Esophagus (tissue), 2 donors: ENCODE data around the gene TRMU. TPM values are rescaled to one million over a fixed set of nuclear protein-coding genes. Genes with fewer than 3 reads are reported as not detected.

Experiments
- H3K27ac ChIP-seq, 2 donors: one replicate each; pipeline ENCODE4 v1.5.1; 2013; ENCODE audit warnings: low read depth in 2 of 2, mild to moderate bottlenecking in 2 of 2, inconsistent platforms in 1 of 2, low read length in 1 of 2, moderate library complexity in 1 of 2
- H3K27me3 ChIP-seq, 2 donors: one replicate each; pipeline ENCODE4 v1.6.1; 2013; ENCODE audit warnings: low read length in 2 of 2, control low read depth in 1 of 2, mild to moderate bottlenecking in 1 of 2; ENCODE audit not compliant: insufficient read depth in 2 of 2, control insufficient read depth in 1 of 2
- H3K36me3 ChIP-seq, 2 donors: one replicate each; pipeline ENCODE4 v1.6.1; 2013; ENCODE audit warnings: low read length in 1 of 2; ENCODE audit not compliant: control insufficient read depth in 2 of 2, insufficient read depth in 2 of 2
- H3K4me1 ChIP-seq, 2 donors: one replicate each; pipeline ENCODE4 v1.6.1; 2013; ENCODE audit warnings: low read length in 1 of 2; ENCODE audit not compliant: control insufficient read depth in 2 of 2, insufficient read depth in 2 of 2
- H3K4me3 ChIP-seq, 2 donors: one replicate each; pipeline ENCODE4 v1.5.1; 2013; ENCODE audit warnings: low read length in 2 of 2, mild to moderate bottlenecking in 2 of 2, low read depth in 1 of 2, moderate library complexity in 1 of 2
- H3K9me3 ChIP-seq, 2 donors: one replicate each; pipeline ENCODE4 v1.6.1; 2013; ENCODE audit warnings: mild to moderate bottlenecking in 2 of 2, low read depth in 1 of 2, low read length in 1 of 2, moderate library complexity in 1 of 2; ENCODE audit not compliant: control insufficient read depth in 2 of 2, insufficient read depth in 1 of 2
- WGBS, 2 donors: extraction: QIAGEN DNeasy Blood & Tissue Kit; methylation state at CpG; one replicate each; pipeline ENCODE4 v1.1.7; 2013; 5-methylcytosine and 5-hydroxymethylcytosine counted together
- polyA plus RNA-seq, 2 donors: library from polyadenylated mRNA; stranded (reverse); fragments of 200-250 nt; gene quantifications; one replicate each; pipeline ENCODE4 v1.2.3, GENCODE V29; 2013
- donor health status: healthy with polysubstance abuse.
- donor health status: Bipolar disorder and iron deficiency.

The TRMU gene
- polyA plus RNA-seq, 2 donors: 24.3 to 32.4 TPM

DNA sequence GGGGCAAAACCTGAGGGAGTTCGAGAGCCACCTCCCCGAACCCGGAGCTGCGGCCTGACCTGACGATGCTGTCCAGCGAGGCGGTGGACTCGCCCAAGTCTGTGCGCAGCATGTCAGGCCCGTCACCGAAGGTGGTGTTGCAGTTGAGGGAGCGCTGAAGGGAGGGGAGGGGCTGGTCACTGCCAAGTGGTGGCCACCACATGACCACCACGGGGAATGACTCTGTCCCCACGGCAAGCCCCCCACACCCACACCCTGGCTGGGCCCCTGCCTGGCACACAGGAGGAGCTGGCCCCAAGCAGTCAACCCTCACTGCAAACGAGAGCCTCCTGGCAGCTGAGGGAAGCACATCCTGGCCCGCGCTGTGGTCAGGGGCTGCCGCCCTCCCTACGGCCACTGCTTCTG, 30.8 kb downstream of the TRMU start:
- Histone ChIP-seq H3K27ac (no peak overlapping the region), H3K36me3 (peaks cover 0 to 40% of the 10 kb centered on the region in 2 donors), H3K27me3 (no peaks in the 10 kb centered on the region), H3K4me3 (no peak overlapping the region), H3K4me1 (peaks cover 0 to 8% of the 10 kb centered on the region in 2 donors), H3K9me3 (no peaks in the 10 kb centered on the region)
- WGBS, 2 donors: 83 to 91% methylated on average over 19 of the region's 19 CpGs

DNA sequence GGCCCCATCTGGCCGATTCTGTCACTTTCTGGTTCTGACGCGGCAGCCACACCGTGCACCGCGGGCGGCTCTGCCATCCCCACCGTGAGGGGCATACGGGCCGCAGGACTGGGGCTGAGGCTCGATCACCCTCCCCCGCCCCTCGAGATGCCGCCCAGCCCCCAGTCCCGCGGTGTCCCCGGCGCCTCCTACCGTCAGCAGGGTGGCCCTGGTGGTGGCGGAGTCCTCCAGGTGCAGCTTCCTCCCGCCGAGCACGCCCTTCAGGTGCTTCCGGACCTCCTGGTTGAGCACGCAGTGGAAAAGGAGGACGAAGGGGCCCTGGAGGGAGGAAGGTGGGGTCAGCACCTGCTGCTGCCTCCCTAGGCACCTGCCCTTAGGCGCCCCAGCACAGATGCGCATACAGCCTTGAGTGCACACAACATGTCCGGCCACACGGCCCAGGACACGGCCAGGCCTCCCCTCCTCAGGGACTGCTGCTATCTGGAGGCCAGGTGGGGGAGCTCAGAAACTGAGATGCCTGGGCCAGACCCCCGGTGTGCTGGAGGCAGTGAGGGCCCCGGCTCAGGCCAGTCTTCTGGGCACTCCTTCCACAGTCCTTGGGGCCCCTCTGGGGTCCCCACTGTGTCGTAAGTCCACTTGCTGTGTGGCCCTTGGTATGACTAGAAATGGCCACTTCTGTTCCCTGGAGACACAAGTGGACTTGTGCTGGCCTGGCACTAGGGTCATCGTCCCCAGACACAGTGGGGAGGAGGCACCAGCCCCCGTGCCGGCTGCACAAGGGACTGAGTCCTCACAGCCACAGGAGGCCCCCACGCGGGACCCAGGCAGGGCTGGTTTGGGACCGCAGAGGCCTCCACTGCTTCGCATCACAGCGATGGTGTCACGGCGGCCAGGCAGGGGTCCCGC, 31.5 kb downstream of the TRMU start:
- Histone ChIP-seq H3K27ac (no peak overlapping the region), H3K9me3 (no peaks in the 10 kb centered on the region), H3K4me1 (peaks cover 0 to 8% of the 10 kb centered on the region in 2 donors), H3K27me3 (no peaks in the 10 kb centered on the region), H3K4me3 (no peak overlapping the region), H3K36me3 (peaks cover 0 to 37% of the 10 kb centered on the region in 2 donors)
- 68 to 69% methylated on average over 45 of the region's 45 CpGs for WGBS, 2 donors

DNA sequence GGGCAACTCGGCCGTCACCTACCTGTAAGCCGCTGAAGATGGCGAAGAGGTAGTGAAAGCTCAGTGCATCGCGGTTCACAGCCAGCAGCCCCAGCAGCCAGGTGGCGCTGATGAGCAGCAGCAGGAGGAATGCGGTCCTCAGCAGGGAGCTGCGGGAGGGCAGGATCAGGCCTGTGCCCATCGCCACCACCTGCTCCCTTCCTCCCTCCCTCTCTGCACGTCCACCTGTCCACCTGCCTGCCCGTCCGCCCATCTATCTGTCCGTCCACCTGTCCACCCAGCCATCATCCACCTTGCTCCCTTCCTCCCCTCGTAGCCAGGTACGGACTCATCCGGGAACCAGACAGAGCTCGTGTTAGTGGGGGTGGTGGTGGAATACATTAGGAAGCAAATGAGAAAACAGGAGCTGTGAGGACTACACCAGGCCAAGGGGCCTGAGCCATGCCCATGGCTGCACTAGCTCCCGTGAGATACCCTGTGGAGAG, 32.2 kb downstream of the TRMU start:
- H3K36me3 ChIP-seq: peaks cover 0 to 37% of the 10 kb centered on the region in 2 donors
- 29 to 32% methylated on average over 18 to 19 of the region's 19 CpGs for WGBS, 2 donors
- H3K27me3 ChIP-seq: no peaks in the 10 kb centered on the region
- peak overlapping the region in 1 of 2 donors; percentile 43 for H3K27ac ChIP-seq
- peaks cover 0 to 10% of the 10 kb centered on the region in 2 donors for H3K4me1 ChIP-seq
- no peak overlapping the region for H3K4me3 ChIP-seq
- no peaks in the 10 kb centered on the region for H3K9me3 ChIP-seq

DNA sequence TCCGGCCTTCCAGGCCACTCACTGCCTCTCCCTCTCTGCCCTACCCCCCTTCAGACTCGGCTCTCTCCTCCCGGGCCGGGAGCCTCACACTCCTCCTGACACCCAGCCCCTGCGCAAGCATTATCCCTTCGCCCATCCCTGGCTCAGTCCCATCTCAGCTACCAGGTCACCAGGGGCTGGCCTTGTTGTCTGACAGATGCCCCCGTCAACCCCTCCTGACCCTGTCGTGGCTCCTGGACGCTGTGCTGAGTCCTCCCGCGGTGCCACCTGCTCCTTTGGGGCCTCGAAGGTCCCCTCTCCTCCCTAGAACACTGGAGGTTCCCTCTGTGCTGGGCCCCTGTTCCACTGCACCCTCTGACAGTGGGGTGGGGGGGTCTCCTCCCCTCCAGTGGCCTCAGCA, 32.9 kb downstream of the TRMU start:
- Histone ChIP-seq H3K27me3 (no peaks in the 10 kb centered on the region), H3K9me3 (no peaks in the 10 kb centered on the region), H3K4me1 (peaks cover 3 to 14% of the 10 kb centered on the region in 2 donors), H3K4me3 (no peak overlapping the region), H3K27ac (no peak overlapping the region), H3K36me3 (peaks cover 0 to 34% of the 10 kb centered on the region in 2 donors)
- WGBS, 2 donors: 76 to 78% methylated on average over 11 to 12 of the region's 12 CpGs

DNA sequence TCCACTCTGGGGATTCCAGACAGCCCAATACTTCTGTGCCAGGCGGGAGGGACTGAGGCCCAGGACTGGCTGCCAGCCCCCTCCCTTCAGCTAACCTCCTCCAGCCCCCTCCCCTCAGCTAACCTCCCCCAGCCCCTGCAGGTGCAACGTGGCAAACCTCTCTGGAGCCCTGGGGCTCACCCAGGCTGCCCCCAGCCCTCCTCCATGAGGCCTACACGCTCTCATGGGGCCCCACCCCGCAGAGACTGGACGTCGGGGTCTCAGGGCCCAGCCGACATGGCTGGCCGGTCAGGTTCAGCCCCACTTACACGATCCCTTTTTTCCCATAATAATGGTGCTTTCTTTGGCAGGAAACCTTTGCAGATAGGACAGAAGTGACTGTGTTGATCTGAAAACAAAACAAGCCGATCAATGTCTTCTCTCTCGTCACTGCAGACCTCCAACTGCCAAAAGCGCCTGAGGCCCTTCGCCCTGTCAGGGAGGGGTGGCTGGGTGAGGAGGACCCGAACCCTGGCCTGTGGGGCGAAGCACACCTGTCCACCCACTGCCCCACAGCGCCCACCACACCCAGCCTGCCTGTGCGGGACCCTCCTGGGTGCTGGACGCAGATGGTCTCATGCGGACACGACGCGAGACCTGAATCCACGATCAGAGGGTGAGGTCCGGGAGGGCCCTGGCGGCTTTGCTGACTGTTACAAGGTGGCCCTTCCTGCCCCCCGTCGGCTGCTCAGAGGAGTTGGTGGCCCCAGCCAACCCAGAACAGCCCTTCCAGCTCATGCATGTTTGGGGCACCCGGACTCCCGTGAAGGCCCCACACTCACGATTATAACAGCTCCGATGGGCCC, 33.6 kb downstream of the TRMU start:
- H3K4me3 ChIP-seq: no peak overlapping the region
- peaks cover 3 to 19% of the 10 kb centered on the region in 2 donors for H3K4me1 ChIP-seq
- WGBS, 2 donors: 86 to 93% methylated on average over 30 to 31 of the region's 31 CpGs
- H3K27ac ChIP-seq: no peak overlapping the region
- peaks cover 0 to 32% of the 10 kb centered on the region in 2 donors for H3K36me3 ChIP-seq
- H3K27me3 ChIP-seq: no peaks in the 10 kb centered on the region
- H3K9me3 ChIP-seq: no peaks in the 10 kb centered on the region

DNA sequence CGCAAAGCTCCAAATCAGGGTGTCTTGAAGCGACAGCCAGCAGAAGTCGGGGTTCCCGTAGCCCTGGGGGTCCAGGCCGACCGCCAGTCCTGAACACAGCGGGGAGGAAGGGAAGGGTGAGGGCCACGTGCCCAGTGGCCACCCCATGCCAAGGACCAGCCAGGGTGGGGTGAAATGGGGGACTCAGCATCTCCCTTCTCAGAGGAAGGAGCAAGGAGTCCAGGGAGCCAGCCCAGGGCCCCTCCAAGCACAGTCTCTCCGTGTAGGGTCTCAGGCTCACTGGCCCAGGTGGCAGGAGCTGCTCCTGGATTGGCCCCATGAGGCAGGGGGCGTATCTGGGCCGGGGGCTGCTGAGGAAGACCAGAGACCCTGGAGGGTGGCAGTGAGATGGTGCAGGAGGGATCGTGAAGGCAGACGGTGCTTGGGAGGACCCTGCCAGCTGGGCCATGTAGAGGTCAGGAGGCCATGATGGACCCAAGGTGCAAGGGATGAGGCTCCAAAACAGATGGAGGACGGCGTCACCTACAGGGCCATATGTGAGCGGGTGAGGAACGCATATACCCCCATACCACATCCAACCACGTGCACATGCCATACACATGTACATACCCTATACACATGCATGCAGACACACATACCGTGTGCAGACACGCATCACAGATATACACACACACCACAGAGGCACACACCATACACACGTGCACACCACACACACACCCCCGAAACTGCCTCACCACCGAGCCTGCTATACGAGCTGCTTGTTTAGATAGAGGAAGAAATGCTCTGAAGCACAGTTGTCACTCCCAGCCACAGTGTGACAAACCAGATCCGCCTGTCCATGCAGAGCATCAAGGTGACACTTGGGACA, 34.4 kb downstream of the TRMU start:
- 79 to 81% methylated on average over 25 of the region's 25 CpGs for WGBS, 2 donors
- H3K27me3 ChIP-seq: no peaks in the 10 kb centered on the region
- peaks cover 3 to 25% of the 10 kb centered on the region in 2 donors for H3K4me1 ChIP-seq

DNA sequence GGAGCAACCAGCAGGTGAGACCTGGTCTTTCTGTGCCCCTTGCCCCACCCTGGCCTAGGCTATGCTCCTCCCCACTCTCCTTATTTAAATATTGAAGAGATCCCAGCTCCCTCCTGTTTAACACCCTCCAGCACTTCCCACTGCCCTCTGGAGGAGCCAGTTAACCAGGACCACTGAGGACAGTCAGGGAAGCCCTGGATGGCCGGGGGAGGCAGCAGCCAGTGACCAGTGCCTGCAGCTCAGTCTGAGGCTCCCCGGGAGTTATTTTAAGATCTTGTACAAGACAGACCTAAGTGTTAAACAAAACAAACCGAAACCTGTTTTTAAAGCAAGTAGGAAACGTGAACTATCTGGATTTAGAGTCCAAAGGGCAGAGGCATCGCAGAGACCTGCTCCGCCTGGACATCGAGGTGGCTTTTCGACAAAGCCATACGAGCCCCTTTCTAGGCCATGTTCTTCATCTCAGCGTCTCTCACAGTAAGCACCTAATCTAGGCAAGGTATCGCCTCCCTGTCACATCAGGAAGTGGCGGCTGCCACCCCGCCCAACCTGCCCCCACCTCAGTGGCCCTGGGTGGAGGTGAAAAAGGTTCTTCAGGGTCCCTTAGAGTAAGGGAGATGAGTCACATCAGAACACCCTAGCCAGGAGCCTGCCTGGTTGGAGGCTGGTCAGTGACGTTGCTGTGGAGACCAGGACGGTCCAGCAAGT, 35.2 kb downstream of the TRMU start:
- Histone ChIP-seq H3K36me3 (peaks cover 0 to 19% of the 10 kb centered on the region in 2 donors), H3K4me3 (no peak overlapping the region), H3K27ac (peak overlapping the region; percentile 62 to 82), H3K9me3 (no peaks in the 10 kb centered on the region), H3K27me3 (no peaks in the 10 kb centered on the region), H3K4me1 (peaks cover 3 to 25% of the 10 kb centered on the region in 2 donors)
- WGBS, 2 donors: 65 to 76% methylated on average over 15 of the region's 15 CpGs

More for the DNA sequence above, 34.4 kb downstream of the TRMU start:
- no peak overlapping the region for H3K4me3 ChIP-seq
- no peaks in the 10 kb centered on the region for H3K9me3 ChIP-seq
- H3K27ac ChIP-seq: peak overlapping the region in 1 of 2 donors; percentile 85
- peaks cover 0 to 24% of the 10 kb centered on the region in 2 donors for H3K36me3 ChIP-seq

DNA sequence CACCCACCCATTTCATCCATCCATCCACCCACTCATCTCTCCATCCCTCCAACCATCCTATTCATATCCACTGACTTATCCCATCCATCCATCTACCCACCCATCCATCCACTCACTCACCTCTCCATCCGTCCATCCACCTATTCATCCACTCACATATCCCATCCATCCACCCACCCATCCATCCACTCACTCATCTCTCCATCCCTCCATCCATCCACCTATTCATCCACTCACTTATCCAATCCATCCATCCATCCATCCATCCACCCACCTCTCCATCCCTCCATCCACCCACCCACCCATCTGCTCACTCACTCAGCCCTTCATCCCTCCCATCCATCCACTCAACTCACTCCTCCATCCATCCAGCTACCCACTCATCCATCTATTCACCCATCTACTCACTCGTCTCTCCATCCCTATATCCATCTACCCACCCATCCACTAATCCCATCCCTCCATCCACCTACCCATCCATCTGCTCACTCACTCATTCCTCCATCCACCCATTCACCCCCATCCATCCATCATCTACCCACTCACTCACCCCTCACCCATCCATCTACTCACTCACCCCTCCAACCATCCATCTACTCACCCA, 36.2 kb downstream of the TRMU start:
- Histone ChIP-seq H3K4me3 (no peak overlapping the region), H3K9me3 (no peaks in the 10 kb centered on the region), H3K4me1 (peaks cover 3 to 25% of the 10 kb centered on the region in 2 donors), H3K36me3 (peaks cover 0 to 14% of the 10 kb centered on the region in 2 donors), H3K27me3 (no peaks in the 10 kb centered on the region), H3K27ac (no peak overlapping the region)
- WGBS, 2 donors: 86 to 92% methylated on average over 2 of the region's 2 CpGs
